Measurements from ENCODE around the gene KMT2E.

- TF ChIP-seq EZH2 (IDR thresholded peaks at IDR 0.05; ENCODE audit: insufficient read depth, poor library complexity, severe bottlenecking) (no peak), EZH2phosphoT487 (IDR thresholded peaks at IDR 0.05; ENCODE audit: insufficient read depth, low read depth) (no peak)
These were observed 46.4 kb downstream of the KMT2E start for GRCh38 chr7:105060437-105060836.

Data from GM23248 (cell line).